ENCODE data around the gene RAPH1.

- no peak for TF ChIP-seq NFRKB (IDR thresholded peaks at IDR 0.05; ENCODE audit: low read depth)
- no peak for TF ChIP-seq UBTF (IDR thresholded peaks at IDR 0.05; ENCODE audit: borderline replicate concordance in 1 of 2, low read depth in 2 of 2, low read length in 2 of 2)
- no peak for TF ChIP-seq REST (IDR thresholded peaks at IDR 0.05; ENCODE audit: borderline replicate concordance)
- no peak for TF ChIP-seq REST (CRISPR knock-in tag; IDR thresholded peaks at IDR 0.05; ENCODE audit: low read depth)
- TF ChIP-seq MTA2 (IDR thresholded peaks at IDR 0.05; ENCODE audit: low read depth) = no peak
- TF ChIP-seq ERF (CRISPR knock-in tag; IDR thresholded peaks at IDR 0.05) = no peak
- TF ChIP-seq, protein P1, sequence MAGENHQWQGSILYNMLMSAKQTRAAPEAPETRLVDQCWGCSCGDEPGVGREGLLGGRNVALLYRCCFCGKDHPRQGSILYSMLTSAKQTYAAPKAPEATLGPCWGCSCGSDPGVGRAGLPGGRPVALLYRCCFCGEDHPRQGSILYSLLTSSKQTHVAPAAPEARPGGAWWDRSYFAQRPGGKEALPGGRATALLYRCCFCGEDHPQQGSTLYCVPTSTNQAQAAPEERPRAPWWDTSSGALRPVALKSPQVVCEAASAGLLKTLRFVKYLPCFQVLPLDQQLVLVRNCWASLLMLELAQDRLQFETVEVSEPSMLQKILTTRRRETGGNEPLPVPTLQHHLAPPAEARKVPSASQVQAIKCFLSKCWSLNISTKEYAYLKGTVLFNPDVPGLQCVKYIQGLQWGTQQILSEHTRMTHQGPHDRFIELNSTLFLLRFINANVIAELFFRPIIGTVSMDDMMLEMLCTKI (IDR thresholded peaks at IDR 0.05; ENCODE audit: partially characterized antibody) = no peak
- TF ChIP-seq, protein P2, sequence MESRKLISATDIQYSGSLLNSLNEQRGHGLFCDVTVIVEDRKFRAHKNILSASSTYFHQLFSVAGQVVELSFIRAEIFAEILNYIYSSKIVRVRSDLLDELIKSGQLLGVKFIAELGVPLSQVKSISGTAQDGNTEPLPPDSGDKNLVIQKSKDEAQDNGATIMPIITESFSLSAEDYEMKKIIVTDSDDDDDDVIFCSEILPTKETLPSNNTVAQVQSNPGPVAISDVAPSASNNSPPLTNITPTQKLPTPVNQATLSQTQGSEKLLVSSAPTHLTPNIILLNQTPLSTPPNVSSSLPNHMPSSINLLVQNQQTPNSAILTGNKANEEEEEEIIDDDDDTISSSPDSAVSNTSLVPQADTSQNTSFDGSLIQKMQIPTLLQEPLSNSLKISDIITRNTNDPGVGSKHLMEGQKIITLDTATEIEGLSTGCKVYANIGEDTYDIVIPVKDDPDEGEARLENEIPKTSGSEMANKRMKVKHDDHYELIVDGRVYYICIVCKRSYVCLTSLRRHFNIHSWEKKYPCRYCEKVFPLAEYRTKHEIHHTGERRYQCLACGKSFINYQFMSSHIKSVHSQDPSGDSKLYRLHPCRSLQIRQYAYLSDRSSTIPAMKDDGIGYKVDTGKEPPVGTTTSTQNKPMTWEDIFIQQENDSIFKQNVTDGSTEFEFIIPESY (CRISPR knock-in tag; IDR thresholded peaks at IDR 0.05) = no peak
- TF ChIP-seq, protein P3, sequence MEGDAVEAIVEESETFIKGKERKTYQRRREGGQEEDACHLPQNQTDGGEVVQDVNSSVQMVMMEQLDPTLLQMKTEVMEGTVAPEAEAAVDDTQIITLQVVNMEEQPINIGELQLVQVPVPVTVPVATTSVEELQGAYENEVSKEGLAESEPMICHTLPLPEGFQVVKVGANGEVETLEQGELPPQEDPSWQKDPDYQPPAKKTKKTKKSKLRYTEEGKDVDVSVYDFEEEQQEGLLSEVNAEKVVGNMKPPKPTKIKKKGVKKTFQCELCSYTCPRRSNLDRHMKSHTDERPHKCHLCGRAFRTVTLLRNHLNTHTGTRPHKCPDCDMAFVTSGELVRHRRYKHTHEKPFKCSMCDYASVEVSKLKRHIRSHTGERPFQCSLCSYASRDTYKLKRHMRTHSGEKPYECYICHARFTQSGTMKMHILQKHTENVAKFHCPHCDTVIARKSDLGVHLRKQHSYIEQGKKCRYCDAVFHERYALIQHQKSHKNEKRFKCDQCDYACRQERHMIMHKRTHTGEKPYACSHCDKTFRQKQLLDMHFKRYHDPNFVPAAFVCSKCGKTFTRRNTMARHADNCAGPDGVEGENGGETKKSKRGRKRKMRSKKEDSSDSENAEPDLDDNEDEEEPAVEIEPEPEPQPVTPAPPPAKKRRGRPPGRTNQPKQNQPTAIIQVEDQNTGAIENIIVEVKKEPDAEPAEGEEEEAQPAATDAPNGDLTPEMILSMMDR (IDR thresholded peaks at IDR 0.05 in 2 of 3, conservative IDR thresholded peaks at IDR 0.05 in 1 of 3; ENCODE audit: insufficient read depth in 2 of 3, low read depth in 1 of 3, low read length in 3 of 3) = no peak
- no peak for TF ChIP-seq YY1 (IDR thresholded peaks at IDR 0.05; ENCODE audit: borderline replicate concordance in 1 of 3, control insufficient read depth in 1 of 3, extremely low read depth in 1 of 3, insufficient read depth in 3 of 3, insufficient read length in 1 of 3, insufficient replicate concordance in 2 of 3, low read depth in 1 of 3, low read length in 2 of 3)
- no peak for TF ChIP-seq SIN3A (IDR thresholded peaks at IDR 0.05; ENCODE audit: borderline replicate concordance in 2 of 2, control insufficient read depth in 1 of 2, low read depth in 2 of 2, low read length in 2 of 2)
- TF ChIP-seq, protein P4, sequence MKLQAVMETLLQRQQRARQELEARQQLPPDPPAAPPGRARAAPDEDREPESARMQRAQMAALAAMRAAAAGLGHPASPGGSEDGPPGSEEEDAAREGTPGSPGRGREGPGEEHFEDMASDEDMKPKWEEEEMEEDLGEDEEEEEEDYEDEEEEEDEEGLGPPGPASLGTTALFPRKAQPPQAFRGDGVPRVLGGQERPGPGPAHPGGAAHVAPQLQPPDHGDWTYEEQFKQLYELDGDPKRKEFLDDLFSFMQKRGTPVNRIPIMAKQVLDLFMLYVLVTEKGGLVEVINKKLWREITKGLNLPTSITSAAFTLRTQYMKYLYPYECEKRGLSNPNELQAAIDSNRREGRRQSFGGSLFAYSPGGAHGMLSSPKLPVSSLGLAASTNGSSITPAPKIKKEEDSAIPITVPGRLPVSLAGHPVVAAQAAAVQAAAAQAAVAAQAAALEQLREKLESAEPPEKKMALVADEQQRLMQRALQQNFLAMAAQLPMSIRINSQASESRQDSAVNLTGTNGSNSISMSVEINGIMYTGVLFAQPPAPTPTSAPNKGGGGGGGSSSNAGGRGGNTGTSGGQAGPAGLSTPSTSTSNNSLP (IDR thresholded peaks at IDR 0.05; ENCODE audit: borderline replicate concordance, low read depth, low read length) = no peak
- TF ChIP-seq, protein P5, sequence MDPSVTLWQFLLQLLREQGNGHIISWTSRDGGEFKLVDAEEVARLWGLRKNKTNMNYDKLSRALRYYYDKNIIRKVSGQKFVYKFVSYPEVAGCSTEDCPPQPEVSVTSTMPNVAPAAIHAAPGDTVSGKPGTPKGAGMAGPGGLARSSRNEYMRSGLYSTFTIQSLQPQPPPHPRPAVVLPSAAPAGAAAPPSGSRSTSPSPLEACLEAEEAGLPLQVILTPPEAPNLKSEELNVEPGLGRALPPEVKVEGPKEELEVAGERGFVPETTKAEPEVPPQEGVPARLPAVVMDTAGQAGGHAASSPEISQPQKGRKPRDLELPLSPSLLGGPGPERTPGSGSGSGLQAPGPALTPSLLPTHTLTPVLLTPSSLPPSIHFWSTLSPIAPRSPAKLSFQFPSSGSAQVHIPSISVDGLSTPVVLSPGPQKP (CRISPR knock-in tag; IDR thresholded peaks at IDR 0.05) = no peak
- no peak for TF ChIP-seq POLR2A (conservative IDR thresholded peaks at IDR 0.05)
These were observed 102.3 kb downstream of the RAPH1 start for GRCh38 chr2:203432811-203433210.

Data from K562 (cell line).